Activated CD4-positive, alpha-beta T cell treated with anti-CD3 and anti-CD28 coated beads, Interleukin-2, amount 10 ng/mL, durations not matched to agents 7 days and 5 days (primary cell): Measurements from ENCODE around the gene NPFFR1. TPM values are rescaled to one million over a fixed set of nuclear protein-coding genes. Genes with fewer than 3 reads are reported as not detected.

Source experiments
- CTCF ChIA-PET: fragments of 350-600 bp; sonication (Branson Sonifier 250); formaldehyde crosslinking; loops from one replicate; lab custom pipeline; 2021; ENCODE audit warnings: antibody characterized with exemption; lab: Charles Lee
- POLR2A ChIA-PET: fragments of 350-600 bp; sonication (Branson Sonifier 250); formaldehyde crosslinking; loops from one replicate; lab custom pipeline; 2021; ENCODE audit warnings: antibody characterized with exemption; lab: Charles Lee
- DNase-seq: peaks from one replicate; pipeline ENCODE4 v3.0.0-alpha.2; 2020
- H3K27ac Mint-ChIP-seq: one replicate; pipeline ENCODE4 v1.8.0; 2021; ENCODE audit warnings: mild to moderate bottlenecking, moderate library complexity, mixed read lengths
- H3K27me3 Mint-ChIP-seq: one replicate; pipeline ENCODE4 v1.8.0; 2021; ENCODE audit warnings: mixed read lengths
- H3K36me3 Mint-ChIP-seq: one replicate; pipeline ENCODE4 v1.8.0; 2021; ENCODE audit warnings: low read depth, mixed read lengths
- H3K4me1 Mint-ChIP-seq: one replicate; pipeline ENCODE4 v1.8.0; 2021; ENCODE audit warnings: mixed read lengths
- H3K4me3 Mint-ChIP-seq: one replicate; pipeline ENCODE4 v1.8.0; 2021; ENCODE audit warnings: mild to moderate bottlenecking, moderate library complexity, mixed read lengths
- H3K9me3 Mint-ChIP-seq: one replicate; pipeline ENCODE4 v1.8.0; 2021; ENCODE audit warnings: mixed read lengths
- total RNA-seq, 2 experiments: library from RNA; stranded (reverse); gene quantifications; one replicate each; pipeline ENCODE4 v1.2.3, GENCODE V29; 2021

Gene NPFFR1
- total RNA-seq, 2 experiments from 2014 or later = not detected

GRCh38 chr10:70295321-70295720 is 11.5 kb upstream of the NPFFR1 start:
- Mint-ChIP-seq H3K36me3 (no peaks in the 10 kb centered on the region), H3K4me3 (no peak overlapping the region), H3K27me3 (no peaks in the 10 kb centered on the region), H3K9me3 (no peaks in the 10 kb centered on the region), H3K4me1 (peaks cover 5% of the 10 kb centered on the region), H3K27ac (no peak overlapping the region)
- no peak for DNase-seq
- ChIA-PET POLR2A (no interaction called here), CTCF (no interaction called here)

GRCh38 chr10:70293169-70293843 is 9.5 kb upstream of the NPFFR1 start:
- CTCF ChIA-PET = interaction anchor here (0.6 to 1.0 kb wide), 3 partner anchors 29 to 568 kb away, joined by 3 to 5 read pairs (median 3); partner anchors contain the start of gene TYSND1
- no peaks in the 10 kb centered on the region for H3K36me3 Mint-ChIP-seq
- POLR2A ChIA-PET = no interaction called here
- peaks cover 5% of the 10 kb centered on the region for H3K4me1 Mint-ChIP-seq
- H3K9me3 Mint-ChIP-seq = no peaks in the 10 kb centered on the region
- no peak overlapping the region for H3K4me3 Mint-ChIP-seq
- H3K27ac Mint-ChIP-seq = no peak overlapping the region
- no peak for DNase-seq
- peaks cover 4% of the 10 kb centered on the region for H3K27me3 Mint-ChIP-seq

GRCh38 chr10:70292004-70292403 is 8.2 kb upstream of the NPFFR1 start:
- Mint-ChIP-seq H3K4me1 (peaks cover 4% of the 10 kb centered on the region), H3K4me3 (no peak overlapping the region), H3K36me3 (no peaks in the 10 kb centered on the region), H3K27ac (no peak overlapping the region), H3K27me3 (peaks cover 6% of the 10 kb centered on the region), H3K9me3 (no peaks in the 10 kb centered on the region)
- DNase-seq = no peak
- POLR2A ChIA-PET = no interaction called here
- CTCF ChIA-PET = interaction anchor here (1.0 kb wide), 1 partner anchor 72 kb away, joined by 3 read pairs; no protein-coding TSS in a partner anchor

- CTCF ChIA-PET = interaction anchor here (0.8 to 1.1 kb wide), 3 partner anchors 8 to 74 kb away, joined by 4 to 5 read pairs (median 4); no protein-coding TSS in a partner anchor
- POLR2A ChIA-PET = no interaction called here
- H3K4me1 Mint-ChIP-seq = no peaks in the 10 kb centered on the region
Measured at GRCh38 chr10:70289739-70290138, 5.9 kb upstream of the NPFFR1 start.

GRCh38 chr10:70286616-70287015 is 2.8 kb upstream of the NPFFR1 start:
- POLR2A ChIA-PET = no interaction called here
- peaks cover 51% of the 10 kb centered on the region for H3K27me3 Mint-ChIP-seq
- peaks cover 5% of the 10 kb centered on the region for H3K4me1 Mint-ChIP-seq
- H3K27ac Mint-ChIP-seq = no peak overlapping the region
- no peak for DNase-seq
- CTCF ChIA-PET = interaction anchor here (2.4 kb wide), 1 partner anchor 10 kb away, joined by 5 read pairs; no protein-coding TSS in a partner anchor
- H3K36me3 Mint-ChIP-seq = no peaks in the 10 kb centered on the region
- no peaks in the 10 kb centered on the region for H3K9me3 Mint-ChIP-seq
- no peak overlapping the region for H3K4me3 Mint-ChIP-seq

More at GRCh38 chr10:70289739-70290138, 5.9 kb upstream of the NPFFR1 start:
- Mint-ChIP-seq H3K4me3 (no peak overlapping the region), H3K9me3 (no peaks in the 10 kb centered on the region), H3K36me3 (no peaks in the 10 kb centered on the region), H3K27me3 (peaks cover 26% of the 10 kb centered on the region), H3K27ac (no peak overlapping the region)
- DNase-seq = no peak

- H3K4me1 Mint-ChIP-seq = peaks cover 5% of the 10 kb centered on the region
- CTCF ChIA-PET = interaction anchor here (1.4 to 2.4 kb wide), 2 partner anchors 9 to 16 kb away, joined by 3 to 5 read pairs; no protein-coding TSS in a partner anchor
- H3K9me3 Mint-ChIP-seq = no peaks in the 10 kb centered on the region
- no peaks in the 10 kb centered on the region for H3K36me3 Mint-ChIP-seq
- POLR2A ChIA-PET = no interaction called here
- no peak overlapping the region for H3K27ac Mint-ChIP-seq
- H3K27me3 Mint-ChIP-seq = peaks cover 61% of the 10 kb centered on the region
- no peak overlapping the region for H3K4me3 Mint-ChIP-seq
- no peak for DNase-seq
Measured at GRCh38 chr10:70285476-70285831, 1.6 kb upstream of the NPFFR1 start.

GRCh38 chr10:70284542-70285475 is 1.0 kb upstream of the NPFFR1 start:
- Mint-ChIP-seq H3K27me3 (peaks cover 63% of the 10 kb centered on the region), H3K4me1 (peaks cover 5% of the 10 kb centered on the region), H3K4me3 (no peak overlapping the region), H3K9me3 (no peaks in the 10 kb centered on the region), H3K27ac (no peak overlapping the region), H3K36me3 (no peaks in the 10 kb centered on the region)
- no peak for DNase-seq
- ChIA-PET CTCF (interaction anchor here (1.0 to 2.4 kb wide), 3 partner anchors 8 to 16 kb away, joined by 3 to 5 read pairs (median 3); no protein-coding TSS in a partner anchor), POLR2A (no interaction called here)

GRCh38 chr10:70283071-70283444 is 746 bp downstream of the NPFFR1 start:
- POLR2A ChIA-PET = no interaction called here
- Mint-ChIP-seq H3K36me3 (no peaks in the 10 kb centered on the region), H3K4me1 (peaks cover 5% of the 10 kb centered on the region), H3K4me3 (no peak overlapping the region), H3K27ac (no peak overlapping the region), H3K27me3 (peaks cover 66% of the 10 kb centered on the region), H3K9me3 (no peaks in the 10 kb centered on the region)
- no peak for DNase-seq
- CTCF ChIA-PET = interaction anchor here (2.5 kb wide), 1 partner anchor 10 kb away, joined by 10 read pairs; no protein-coding TSS in a partner anchor

- no peaks in the 10 kb centered on the region for H3K9me3 Mint-ChIP-seq
- CTCF ChIA-PET = interaction anchor here (2.5 kb wide), 1 partner anchor 9 kb away, joined by 10 read pairs; no protein-coding TSS in a partner anchor
- no peaks in the 10 kb centered on the region for H3K36me3 Mint-ChIP-seq
- no peak for DNase-seq
- no peak overlapping the region for H3K27ac Mint-ChIP-seq
- H3K4me1 Mint-ChIP-seq = peaks cover 5% of the 10 kb centered on the region
- no peak overlapping the region for H3K4me3 Mint-ChIP-seq
- peaks cover 61% of the 10 kb centered on the region for H3K27me3 Mint-ChIP-seq
- POLR2A ChIA-PET = interaction anchor here (0.5 kb wide), 1 partner anchor 26 kb away, joined by 3 read pairs; no protein-coding TSS in a partner anchor
Measured at GRCh38 chr10:70281609-70282008, 2.2 kb downstream of the NPFFR1 start.

GRCh38 chr10:70280099-70280498 is 3.7 kb downstream of the NPFFR1 start:
- Mint-ChIP-seq H3K27me3 (peaks cover 47% of the 10 kb centered on the region), H3K27ac (no peak overlapping the region), H3K4me1 (peaks cover 5% of the 10 kb centered on the region), H3K36me3 (no peaks in the 10 kb centered on the region), H3K4me3 (no peak overlapping the region), H3K9me3 (no peaks in the 10 kb centered on the region)
- no peak for DNase-seq
- ChIA-PET POLR2A (no interaction called here), CTCF (no interaction called here)

GRCh38 chr10:70277396-70278030 is 6.3 kb downstream of the NPFFR1 start:
- Mint-ChIP-seq H3K9me3 (no peaks in the 10 kb centered on the region), H3K4me3 (no peak overlapping the region), H3K27ac (no peak overlapping the region), H3K27me3 (peaks cover 26% of the 10 kb centered on the region), H3K4me1 (peaks cover 5% of the 10 kb centered on the region), H3K36me3 (no peaks in the 10 kb centered on the region)
- no peak for DNase-seq
- ChIA-PET POLR2A (no interaction called here), CTCF (interaction anchor here (0.6 to 1.9 kb wide), 2 partner anchors 8 to 1081 kb away, joined by 4 to 5 read pairs; no protein-coding TSS in a partner anchor)

- Mint-ChIP-seq H3K9me3 (no peaks in the 10 kb centered on the region), H3K4me1 (peaks cover 16% of the 10 kb centered on the region), H3K4me3 (no peak overlapping the region), H3K27ac (no peak overlapping the region), H3K36me3 (no peaks in the 10 kb centered on the region), H3K27me3 (peaks cover 1% of the 10 kb centered on the region)
- POLR2A ChIA-PET = no interaction called here
- no peak for DNase-seq
- CTCF ChIA-PET = interaction anchor here (0.9 to 1.4 kb wide), 2 partner anchors 15 to 19 kb away, joined by 3 read pairs; no protein-coding TSS in a partner anchor
Measured at GRCh38 chr10:70274643-70275042, 9.2 kb downstream of the NPFFR1 start.
